GM18951 (cell line): ENCODE measurements around the gene IQGAP1.

Source experiments
- POLR2A ChIP-seq: IDR thresholded peaks from 4 replicates; pipeline ENCODE4 v1.6.1; 2011; ENCODE audit warnings: mild to moderate bottlenecking; ENCODE audit not compliant: insufficient read length, insufficient read depth; ENCODE audit errors: extremely low read depth
- in situ Hi-C: fragments of 300-500 bp; cut with MboI; formaldehyde crosslinking; loops from one replicate; pipeline ENCODE4 v1.12.0; 2022; ENCODE audit warnings: low sequenced_read_pairs, mixed read lengths, inconsistent platforms; ENCODE audit not compliant: unreplicated experiment

IQGAP1 gene

GRCh38 chr15:90530250-90531051, 142.4 kb downstream of the IQGAP1 start:
- in situ Hi-C loops, result no loop called here
- no peak for TF ChIP-seq POLR2A

DNA sequence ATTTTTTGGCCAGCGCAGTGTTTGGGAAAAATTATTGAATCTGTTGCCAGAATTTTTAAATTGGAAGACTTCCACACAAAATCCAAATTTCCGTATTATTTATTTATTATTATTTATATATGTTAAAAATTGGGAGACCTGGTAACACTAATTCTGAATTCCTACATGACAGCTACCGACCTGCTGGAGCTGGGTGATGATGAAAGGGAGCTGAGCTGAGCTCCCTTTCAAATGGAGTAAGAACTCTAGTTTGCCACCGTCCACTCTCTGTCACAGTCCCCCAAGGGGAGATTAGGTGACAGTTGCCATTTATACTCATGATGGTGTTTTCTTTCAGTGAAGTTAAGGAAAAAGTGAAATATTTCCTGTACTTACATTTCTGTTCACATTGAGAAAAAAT, 143.1 kb downstream of the IQGAP1 start:
- TF ChIP-seq POLR2A, result no peak
- in situ Hi-C loops, result no loop called here

GRCh38 chr15:90535254-90535653, 147.2 kb downstream of the IQGAP1 start:
- TF ChIP-seq POLR2A, result no peak
- in situ Hi-C loops, result no loop called here

DNA sequence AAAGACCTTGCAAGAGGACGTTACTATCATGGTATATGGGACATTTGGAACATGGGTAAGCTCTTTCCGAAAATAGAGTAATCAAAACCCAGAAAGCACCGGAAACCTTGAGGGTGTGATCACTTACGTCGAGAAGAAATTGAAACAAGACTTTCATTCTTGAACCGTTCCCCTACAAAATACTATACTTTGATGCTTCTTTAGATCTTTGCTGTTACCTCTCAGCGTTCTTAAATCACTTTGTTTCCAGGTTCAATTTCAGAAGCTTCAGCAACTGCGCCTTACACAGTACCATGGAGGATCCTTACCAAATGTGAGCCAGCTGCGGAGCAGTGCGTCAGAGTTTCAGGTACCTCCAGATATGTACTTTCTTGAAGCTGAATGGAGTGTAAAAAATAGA, 151.7 kb downstream of the IQGAP1 start:
- no peak for TF ChIP-seq POLR2A
- in situ Hi-C loops, result no loop called here

GRCh38 chr15:90540768-90541167, 152.7 kb downstream of the IQGAP1 start:
- no peak for TF ChIP-seq POLR2A
- in situ Hi-C loops, result no loop called here

GRCh38 chr15:90545095-90545494, 157.1 kb downstream of the IQGAP1 start:
- in situ Hi-C loops, result no loop called here
- no peak for TF ChIP-seq POLR2A

DNA sequence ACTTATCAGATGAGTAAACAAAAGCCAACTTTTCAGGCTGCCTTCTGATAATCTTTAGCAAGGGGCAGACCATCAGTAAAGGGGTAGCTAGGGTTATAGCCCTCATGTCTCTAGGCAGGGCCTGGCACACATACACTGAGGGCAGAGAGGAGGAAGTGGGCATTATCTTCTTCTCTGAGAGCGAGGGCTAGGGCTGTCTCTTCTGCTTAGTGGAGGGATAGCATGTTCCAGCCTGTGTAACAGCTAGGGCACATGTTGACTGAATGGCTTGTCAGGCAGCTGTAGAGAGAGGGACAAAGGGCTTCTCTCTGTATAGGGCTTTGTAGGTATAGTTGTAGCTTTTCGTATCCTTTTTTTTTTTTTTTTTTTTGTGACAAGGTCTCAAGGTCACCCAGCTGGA, 159.5 kb downstream of the IQGAP1 start:
- TF ChIP-seq POLR2A, result no peak
- in situ Hi-C loops, result no loop called here

DNA sequence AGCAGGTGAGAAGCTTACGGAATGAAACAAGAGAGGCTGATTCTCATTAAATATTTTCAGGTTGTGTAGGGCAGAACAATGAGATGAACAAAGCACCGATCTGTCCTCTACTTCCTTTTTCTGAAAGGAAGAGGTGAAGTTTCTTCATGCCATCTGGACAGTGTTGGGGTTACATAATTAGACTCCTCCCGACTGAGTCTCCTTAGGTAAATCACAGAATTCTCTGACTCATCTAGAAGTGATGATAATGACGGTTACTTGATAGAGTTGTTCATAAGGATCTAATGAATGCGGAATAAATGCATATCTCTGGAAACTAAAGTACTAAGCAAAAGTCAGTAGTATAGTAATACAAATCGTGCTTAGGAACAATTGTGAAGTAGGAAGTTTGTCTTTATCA, 162.9 kb downstream of the IQGAP1 start:
- no peak for TF ChIP-seq POLR2A
- in situ Hi-C loops, result no loop called here
